RKO (cell line): ENCODE results near the gene TIGD6.
"Not testable (repeated sequence)": the region's sequence is repeated elsewhere in the genome, so short reads cannot be mapped to it uniquely, and the experiment has no call there.

Experiments used
- DNase-seq: peaks from one replicate; pipeline ENCODE4 v3.0.0-alpha.2; 2016; ENCODE audit warnings: low spot score

TIGD6 gene

GRCh38 chr5:150000256-150000989 is at the start of gene TIGD6, which contains the start of gene HMGXB3:
TSS of gene TIGD6 (minus strand) at chr5:150000654. CDS start at chr5:149996348, 4,306 bp downstream.
TSS of gene HMGXB3 (plus strand) at chr5:150000739. CDS start at chr5:150004853, 4,114 bp downstream.
- DNase-seq = peak; percentile 94

- no peak for DNase-seq
These were observed 45.6 kb upstream of the TIGD6 start for GRCh38 chr5:150046031-150046430.

GRCh38 chr5:150045549-150045948 is 45.1 kb upstream of the TIGD6 start:
- no peak for DNase-seq

- no peak for DNase-seq
These were observed 44.3 kb upstream of the TIGD6 start for GRCh38 chr5:150044712-150045111.

- no peak for DNase-seq
These were observed 43.9 kb upstream of the TIGD6 start for GRCh38 chr5:150044329-150044681.

- DNase-seq = no peak
These were observed 43.3 kb upstream of the TIGD6 start for GRCh38 chr5:150043657-150044328.

GRCh38 chr5:150042459-150042858 is 42.0 kb upstream of the TIGD6 start:
- no peak for DNase-seq

- DNase-seq = no peak
These were observed 38.1 kb upstream of the TIGD6 start for GRCh38 chr5:150038547-150038946.

- peak; percentile 30 for DNase-seq
These were observed 36.1 kb upstream of the TIGD6 start for GRCh38 chr5:150036513-150036912.

GRCh38 chr5:150035139-150035895 is 34.9 kb upstream of the TIGD6 start:
- no peak for DNase-seq

- DNase-seq = no peak
These were observed 34.2 kb upstream of the TIGD6 start for GRCh38 chr5:150034662-150035061.

- no peak for DNase-seq
These were observed 32.9 kb upstream of the TIGD6 start for GRCh38 chr5:150033334-150033733.

GRCh38 chr5:150028047-150028446 is 27.6 kb upstream of the TIGD6 start:
- DNase-seq = not testable (repeated sequence)

GRCh38 chr5:150026682-150027172 is 26.3 kb upstream of the TIGD6 start:
- DNase-seq = no peak

- DNase-seq = no peak
These were observed 24.0 kb upstream of the TIGD6 start for GRCh38 chr5:150024346-150024984.

GRCh38 chr5:150023136-150023535 is 22.7 kb upstream of the TIGD6 start:
- no peak for DNase-seq

GRCh38 chr5:150022681-150023080 is 22.2 kb upstream of the TIGD6 start:
- DNase-seq = no peak

- peak; percentile 83 for DNase-seq
These were observed 21.7 kb upstream of the TIGD6 start for GRCh38 chr5:150022158-150022531.

- no peak for DNase-seq
These were observed 21.2 kb upstream of the TIGD6 start for GRCh38 chr5:150021491-150022157.

- no peak for DNase-seq
These were observed 19.8 kb upstream of the TIGD6 start for GRCh38 chr5:150020249-150020648.

GRCh38 chr5:150017226-150018005 is 17.0 kb upstream of the TIGD6 start:
- DNase-seq = peak; percentile 55
